GM21528 (cell line): ENCODE measurements around the gene ZCCHC24.

ENCODE experiments used
- ATAC-seq: cut with Tn5 transposase; IDR thresholded peaks from one replicate; pipeline ENCODE4 v1.9.1; 2021; ENCODE audit warnings: mild to moderate bottlenecking, moderate library complexity; ENCODE audit not compliant: unreplicated experiment, low FRiP score

Gene ZCCHC24

DNA sequence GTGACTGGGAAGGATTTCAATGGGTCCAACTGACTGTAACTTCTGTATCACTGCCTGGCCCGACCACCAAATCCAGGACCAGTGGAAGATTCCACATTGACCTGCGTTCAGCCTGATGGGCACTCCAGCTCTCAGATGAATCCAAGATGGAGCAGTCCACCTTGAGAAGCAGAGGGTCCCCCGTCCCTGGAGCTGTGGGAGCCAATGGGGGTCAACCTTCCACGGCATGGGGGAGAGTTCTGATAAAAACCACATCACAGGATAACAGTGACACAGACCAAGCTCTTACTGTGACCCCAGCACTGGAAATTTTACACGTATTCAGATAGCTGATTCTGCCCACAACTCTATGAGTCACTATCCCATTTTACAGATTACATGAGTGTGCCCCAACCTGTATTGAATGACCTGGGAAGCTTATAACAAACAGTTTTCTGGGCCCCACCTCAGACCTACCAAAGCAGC, 11.2 kb downstream of the ZCCHC24 start:
- ATAC-seq = no peak

DNA sequence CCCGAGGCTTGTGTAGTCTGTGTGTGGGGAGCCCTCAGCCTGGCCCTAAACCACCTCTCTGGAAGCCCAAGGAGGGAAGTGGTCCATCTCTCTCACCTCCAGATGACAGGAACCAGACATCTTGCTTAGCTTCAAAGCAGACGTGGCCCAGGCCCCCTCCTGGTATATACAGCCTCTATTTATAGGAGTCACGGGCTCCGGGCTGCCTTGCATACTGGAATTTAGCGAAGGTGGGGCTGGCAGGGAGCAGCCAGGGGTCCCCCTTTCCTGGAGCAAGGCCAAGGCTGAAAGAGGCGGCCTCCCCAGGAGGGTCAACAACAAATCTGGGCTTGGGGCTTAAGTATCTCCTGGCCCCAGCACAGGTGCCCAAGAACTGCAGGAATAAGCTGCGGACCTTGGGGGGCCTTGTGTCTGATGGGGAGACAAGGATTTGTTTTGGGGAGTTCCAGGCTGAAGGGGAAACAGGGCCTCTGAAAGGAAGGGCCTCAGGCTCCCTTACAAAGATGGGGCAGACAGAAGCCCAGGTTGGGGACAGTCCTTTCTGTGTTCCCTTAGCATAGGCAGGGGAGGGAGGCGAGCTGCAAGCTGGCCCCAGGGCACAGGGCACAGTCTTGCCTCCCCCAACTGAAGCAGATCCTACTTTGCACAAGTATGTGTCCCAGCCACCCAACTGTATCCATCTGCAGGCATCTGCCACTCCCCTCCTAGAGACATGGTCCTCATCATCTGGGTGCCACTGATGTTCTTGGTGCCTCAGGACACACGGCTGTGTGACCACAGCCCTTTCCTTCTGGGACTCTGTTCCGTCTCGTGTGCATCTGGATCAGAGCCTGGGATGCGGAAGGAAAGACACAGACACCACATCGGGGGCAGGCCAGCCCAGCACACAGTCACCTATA, 11.9 kb downstream of the ZCCHC24 start:
- ATAC-seq = no peak

DNA sequence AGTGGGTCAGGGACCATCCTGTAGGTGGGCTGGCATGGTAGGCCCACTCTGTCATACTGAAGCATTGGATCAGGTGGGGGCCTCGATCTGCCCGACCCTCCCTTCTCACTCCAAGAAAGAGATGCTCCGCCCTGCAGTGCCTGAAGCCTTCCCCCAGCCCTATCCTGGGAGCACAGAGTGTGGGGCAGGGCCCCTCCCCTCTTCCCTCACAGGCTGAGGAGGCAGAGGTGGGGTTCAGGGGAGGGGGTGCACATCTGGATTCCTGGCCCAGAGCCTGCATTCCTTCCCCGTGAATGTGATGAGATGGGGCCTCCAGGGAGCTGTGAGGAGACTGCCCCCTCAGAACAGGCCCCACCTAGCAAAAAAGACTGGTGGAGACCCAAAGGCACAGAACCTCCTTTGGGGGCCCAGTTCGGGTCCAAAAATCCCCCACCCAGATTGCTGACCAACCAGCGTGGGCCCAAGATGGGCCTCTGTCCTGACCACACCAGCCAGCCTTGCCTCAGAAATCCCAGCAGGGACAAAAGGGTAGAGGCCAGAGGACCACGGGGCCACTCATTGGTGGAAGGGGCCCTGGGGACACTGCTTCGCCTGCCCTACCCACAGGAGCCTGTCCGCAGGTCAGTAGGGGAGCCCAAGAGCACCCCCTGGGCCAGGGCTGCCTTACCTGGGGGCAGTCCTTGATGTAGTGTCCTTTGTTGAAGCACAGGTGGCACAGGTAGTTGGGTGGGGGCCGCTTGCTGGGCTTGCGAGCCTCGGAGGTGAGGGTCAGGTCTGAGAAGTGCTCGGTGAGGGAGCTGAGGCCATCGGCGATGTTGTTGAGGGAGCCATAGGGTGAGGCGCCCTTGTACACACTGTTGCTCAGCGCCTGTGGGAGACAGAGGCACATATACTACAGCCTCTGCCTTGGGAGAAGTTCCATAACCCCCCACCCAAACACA, 13.3 kb downstream of the ZCCHC24 start:
- no peak for ATAC-seq

DNA sequence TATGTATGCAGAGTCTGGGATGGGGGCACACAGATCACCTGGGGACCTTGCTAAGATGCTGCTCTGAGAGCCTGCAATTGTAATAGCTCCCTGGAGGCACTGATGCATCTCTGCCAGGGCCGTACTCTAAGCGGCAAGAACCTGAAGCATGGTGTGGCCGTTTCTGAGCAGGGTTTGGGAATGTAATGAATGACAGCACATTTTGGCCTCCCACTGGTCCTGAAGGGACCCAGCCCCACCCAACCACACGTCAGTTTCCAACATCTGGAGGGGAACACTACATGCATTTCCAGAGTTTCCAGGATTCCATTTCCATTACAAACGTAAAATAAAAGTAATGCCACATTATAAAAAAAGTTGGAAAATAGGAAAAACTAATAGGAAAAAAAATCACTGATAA, 14.0 kb downstream of the ZCCHC24 start:
- ATAC-seq = no peak

DNA sequence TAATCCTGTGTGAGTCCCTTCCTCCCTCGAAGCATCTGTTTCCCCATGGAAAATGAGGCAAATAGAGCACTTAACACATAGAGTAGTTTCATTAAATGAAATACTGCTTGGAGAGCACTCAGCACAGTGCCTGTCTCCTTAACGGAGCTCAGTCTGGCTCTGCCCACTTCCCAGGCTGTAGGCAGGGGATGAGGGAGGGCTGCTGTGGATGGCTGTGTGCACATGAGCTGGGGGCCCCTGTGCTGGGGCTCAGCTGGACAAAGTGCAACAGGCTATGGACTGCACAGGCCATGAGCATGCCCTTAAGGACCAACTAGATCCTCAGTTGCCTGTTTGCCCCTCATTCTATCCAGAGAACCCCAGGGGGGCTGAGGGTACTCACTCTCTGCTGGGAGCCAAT, 14.5 kb downstream of the ZCCHC24 start:
- ATAC-seq = no peak

DNA sequence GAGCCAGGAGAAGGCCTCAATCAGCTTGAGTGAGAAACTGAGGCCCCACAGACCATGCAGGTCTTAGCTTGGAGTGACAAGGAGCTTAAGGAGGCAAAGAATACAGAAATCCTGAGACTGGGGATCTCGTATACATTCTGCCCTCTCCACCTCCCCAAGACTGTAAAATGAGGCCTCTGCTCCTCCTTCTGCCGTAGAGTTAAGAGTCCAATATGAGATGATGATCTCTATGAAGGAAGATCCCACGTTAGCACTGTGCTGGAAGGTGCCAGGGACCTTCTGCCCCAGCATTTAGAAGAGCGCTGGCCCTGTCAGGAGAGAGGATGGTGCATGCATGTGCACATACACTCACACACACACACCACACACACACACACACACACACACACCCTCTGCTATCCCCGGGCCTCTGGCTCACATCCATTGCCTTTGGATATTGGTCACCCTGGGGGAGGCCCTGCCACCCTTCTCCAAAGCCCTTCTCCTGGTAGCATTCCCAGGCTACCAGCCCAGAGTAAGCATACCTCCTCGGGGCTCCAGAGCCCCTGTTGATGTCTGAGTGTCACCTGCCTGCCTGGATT, 15.0 kb downstream of the ZCCHC24 start:
- no peak for ATAC-seq

DNA sequence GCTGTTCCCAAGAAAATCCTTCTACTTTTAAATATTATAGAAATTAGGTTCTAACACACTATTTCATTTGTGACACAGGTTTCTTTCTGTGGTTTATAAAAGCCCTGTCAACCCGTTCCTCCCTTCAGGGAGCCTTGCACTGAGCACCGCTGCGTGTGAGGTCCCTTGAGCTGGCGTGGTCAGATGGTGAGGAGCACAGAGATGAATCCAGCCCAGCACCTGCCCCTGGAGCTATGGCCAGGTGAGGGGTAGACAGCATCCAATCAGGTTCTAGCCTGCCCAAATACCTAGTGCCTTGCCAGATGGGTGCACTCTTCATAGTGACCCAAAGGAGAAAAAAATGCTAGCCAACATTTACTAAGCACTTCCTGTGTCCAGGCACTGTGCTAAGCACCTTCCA, 15.7 kb downstream of the ZCCHC24 start:
- ATAC-seq = no peak

DNA sequence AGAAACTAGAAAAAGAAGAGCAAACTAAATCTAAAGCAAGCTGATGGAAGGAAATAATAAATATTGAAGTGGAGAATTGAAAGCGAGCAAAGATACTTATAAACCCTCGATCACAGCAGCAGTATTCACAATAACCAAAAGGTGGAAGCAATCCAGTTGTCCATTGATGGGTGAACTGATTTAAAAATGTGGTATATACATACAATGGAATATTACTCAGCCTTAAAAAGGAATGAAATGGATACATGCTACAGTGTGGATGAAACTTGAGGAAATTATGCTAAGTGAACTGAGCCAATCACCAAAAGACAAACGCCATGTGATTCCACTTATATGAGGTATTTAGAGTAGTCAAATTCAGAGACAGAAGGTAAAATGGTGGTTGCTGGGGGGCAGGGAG, 17.5 kb downstream of the ZCCHC24 start:
- no peak for ATAC-seq

DNA sequence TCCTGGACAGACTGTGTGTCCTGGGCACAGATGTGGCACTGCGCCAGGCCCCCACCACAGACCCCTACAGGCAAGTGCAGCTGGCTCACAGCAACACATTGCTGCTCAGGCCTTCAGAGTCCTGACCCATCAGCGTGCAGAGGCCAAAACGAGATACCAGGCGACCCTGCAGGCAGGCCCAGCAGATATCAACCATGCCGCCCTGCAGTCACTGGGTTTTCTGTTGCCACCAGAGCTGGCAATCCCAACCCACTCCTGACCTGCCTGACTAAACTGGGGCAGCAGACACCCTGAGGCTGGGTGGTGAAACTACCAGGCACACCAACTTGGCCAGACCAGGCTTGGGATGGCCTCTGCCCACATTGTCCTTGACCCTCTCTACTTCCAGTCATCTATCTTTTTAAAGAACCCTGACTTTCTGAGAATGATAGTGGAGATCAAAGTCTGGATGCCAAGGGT, 20.3 kb downstream of the ZCCHC24 start:
- ATAC-seq = no peak

DNA sequence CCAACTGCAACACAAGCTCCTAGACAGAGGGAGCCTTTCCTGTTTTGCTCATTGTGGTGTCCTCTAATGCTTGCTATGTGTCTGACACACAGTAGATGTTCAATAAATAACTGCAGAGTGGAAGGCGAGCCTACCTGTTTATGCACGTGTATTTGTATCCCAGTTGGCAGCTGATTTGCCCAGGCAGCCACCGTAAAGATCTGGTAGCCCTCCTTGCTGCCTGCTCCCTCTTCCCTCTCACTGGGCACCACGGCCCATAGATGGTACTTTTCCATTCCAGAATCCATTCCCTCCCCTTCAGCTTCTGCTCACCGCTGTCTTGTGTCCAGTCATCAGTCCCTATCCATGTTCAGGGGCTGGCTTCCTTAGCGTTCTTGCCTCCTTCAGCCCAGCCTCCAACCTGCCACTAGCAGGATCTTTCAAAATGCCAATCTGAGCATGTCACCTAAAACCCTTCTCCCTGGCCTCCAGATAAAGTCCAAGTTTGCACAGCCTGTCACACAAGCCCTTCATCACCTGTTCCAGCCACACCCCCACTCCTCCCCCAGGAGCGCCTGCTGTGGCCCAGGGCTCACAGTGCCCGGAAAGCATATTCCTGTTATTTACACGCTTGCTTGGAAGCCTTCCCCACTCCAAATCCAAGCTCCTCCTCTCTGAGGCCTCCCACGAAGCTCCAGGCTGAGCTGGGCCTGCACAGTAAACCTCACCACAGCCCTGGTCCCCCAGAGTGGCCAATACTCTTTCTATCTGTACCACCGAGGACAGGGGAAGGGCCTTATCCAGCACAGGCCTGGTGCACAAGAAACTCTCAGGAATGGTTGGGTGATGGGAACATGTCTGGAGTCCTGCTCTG, 21.0 kb downstream of the ZCCHC24 start:
- no peak for ATAC-seq

DNA sequence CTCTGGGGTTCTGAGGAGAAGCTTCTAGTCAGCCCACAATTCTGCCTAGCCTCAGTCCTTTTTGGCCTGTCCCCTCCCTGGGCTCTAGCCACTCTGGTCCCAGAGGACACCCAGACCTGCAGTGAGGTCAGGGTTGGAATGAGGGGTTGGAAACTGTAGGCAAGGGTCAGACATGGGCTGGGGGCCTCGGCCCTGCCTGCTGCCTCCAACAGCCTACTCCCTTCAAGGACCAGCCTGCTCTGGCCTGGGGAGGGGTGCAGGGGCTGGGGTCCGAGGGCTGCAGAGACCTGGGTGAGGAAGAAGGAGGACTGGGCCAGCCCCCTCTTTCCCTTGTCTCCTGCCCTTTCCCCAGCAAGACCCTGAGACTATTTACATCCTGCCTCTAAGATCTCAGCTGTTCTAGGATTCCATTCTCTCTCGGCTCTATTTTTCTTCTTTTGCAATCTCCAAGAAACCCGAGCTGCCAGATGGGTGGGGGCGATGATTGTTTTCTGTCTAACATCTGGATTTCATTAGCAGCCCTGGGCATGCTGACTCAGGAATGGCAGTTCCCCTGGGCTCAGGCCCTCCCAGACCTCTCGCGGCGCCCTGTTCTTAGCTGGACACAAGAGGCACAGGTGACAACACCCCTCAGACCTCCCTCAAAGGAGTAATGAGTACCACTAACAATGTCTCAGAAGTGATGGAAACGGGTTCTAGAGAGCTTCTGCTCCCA, 23.1 kb downstream of the ZCCHC24 start:
- no peak for ATAC-seq

DNA sequence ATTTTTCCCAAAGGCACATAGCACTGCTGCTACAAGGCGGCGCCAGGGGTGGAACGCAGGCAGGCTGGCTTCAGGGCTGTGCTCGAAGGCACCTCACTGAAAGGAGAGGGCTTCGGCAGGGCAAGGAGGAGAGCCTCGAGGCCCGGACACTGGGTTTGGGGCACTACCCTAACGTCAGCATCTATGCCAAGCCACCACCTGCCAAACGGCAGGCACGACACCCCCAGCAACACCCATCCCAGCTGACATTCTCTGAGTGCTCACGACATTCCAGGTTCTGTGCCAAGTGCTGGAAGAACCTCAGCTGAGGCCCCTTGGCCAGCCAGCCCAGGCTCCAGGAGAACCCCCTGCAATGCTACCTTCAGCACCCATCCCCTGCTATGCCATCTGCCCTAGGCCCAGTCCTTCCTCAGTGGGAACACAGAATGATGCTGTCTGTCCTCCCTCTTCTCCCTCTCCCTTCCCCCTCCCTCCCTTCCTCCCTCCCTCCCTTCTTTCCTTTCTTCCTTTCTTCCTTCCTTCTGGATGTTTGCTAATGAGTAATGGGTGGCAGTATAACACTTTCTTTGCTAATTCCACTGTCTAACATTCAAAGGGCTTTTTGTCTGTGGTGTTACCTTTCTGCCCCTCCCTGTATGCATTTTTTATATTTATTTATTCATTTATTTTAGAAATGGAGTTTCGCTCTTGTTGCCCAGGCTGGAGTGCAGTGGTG, 24.3 kb downstream of the ZCCHC24 start:
- no peak for ATAC-seq

DNA sequence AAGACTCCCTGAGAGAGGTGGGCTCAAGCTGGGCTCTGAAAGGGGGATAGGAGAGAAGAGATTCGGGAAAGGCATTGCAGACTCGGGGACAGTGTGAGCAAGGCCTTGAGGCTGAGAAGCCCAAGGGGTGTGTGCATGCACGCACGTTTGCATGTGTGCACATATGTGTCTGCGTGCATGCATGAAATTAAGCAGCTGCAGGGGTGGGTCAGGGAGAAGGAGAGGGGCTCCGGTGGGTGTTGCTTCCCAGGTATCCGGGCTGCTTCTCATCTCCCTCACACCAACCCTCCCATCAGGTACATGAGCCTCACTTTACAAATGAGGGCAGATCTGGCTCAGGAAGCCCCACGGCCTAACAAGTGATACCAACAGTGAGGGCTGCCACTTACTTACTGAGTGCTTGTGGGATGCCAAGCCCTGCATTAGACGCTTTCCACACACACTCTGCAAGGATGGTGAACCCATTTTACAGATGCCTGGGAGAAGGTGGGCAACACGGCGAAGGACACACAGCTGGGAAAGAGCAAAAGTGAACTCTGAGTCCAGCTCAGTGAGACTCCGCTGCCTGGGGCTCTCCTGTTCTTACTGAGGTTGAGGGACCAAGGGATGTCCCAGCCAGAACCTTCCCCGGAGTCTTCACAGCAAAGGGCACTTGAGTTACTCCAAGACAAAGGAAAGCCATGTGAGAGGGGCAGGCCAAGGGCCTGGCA, 26.4 kb downstream of the ZCCHC24 start:
- no peak for ATAC-seq

DNA sequence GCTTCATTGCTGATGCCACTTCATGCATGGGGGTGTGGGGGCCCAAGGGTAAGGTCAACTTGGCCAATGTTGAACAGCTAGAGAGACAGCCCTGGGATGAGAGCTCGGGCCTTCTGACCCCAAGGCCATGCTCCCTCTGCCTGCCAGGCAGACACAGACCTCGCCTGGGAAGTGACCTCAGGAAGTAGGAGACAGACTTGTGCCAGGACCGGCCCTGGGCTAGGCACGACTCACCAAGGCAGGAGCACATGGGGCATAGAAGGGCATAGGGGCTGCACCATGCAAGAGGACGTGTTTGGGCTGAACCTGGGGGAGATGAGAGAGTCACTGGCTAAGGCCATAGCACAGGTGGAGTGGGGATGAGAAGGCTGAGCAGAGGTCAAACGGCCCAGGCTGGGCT, 27.1 kb downstream of the ZCCHC24 start:
- no peak for ATAC-seq

DNA sequence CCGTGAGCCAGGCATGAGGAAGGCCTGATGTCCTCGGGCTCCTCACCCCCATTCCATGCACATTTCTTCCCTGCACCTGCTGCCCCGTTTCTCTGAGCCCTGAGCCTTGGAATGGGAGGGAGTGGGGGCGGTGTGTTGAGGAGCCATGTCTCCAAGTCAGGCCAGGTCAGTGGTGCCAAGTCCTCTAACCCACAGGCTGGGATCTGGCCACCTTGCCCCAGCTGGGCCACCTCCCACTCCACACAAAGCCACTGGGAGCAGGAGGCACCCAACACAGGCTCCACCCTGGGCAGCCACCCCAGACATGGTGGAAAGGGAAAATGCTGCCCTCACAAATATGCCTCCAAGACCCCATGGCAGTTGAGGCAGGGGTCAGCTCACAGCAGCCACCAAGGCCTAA, 27.7 kb downstream of the ZCCHC24 start:
- no peak for ATAC-seq

DNA sequence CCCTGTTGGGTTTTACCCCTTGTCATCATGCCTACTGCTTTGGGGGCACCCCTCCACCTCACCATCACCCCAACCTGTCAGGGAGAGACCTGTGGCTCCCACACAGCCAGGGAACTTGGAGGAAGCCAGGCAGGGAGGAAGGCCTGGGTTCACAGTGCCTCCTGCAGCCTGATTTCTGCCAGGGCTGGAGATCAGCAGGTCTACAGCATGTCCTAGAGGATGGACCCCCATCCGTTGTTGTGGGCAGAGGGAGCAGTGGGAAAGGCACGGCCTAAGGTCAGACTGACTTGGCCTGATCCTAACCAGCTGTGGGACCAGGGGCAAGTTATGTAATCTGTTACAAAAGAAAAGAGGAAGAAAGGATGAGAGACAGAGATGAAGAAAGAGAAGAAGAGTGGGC, 28.2 kb downstream of the ZCCHC24 start:
- ATAC-seq = no peak

DNA sequence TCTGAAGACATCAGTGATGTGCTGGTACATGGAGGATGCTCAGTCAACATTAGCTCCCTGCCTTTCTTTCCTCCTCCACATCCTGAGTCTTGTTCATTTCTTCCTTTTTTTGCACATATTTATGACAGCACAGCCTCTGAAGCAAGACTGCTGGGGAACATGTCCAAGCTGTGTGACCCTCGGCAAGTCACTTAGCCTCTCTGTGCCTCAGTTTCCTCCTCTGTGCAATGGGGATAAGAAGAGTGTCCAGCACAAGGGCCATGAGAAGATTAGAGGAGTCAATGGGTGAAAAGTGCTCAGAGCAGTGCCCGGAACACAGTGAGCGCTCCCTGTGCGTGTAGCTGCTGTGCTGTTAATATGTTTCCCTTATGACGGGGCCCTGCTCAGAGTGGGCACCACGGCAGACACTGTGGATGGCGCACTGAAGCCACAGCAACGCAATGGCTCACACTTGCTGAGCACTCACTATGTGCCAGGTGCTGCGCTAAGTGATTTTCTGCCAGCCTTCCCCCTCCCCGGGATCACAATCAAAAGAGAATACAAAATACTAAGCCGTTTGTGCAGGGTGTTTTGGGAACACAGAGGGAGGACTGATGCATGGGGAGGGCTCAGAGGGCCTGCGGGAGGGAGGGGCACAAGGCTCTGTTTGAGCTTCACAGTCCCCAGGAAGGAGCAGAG, 28.7 kb downstream of the ZCCHC24 start:
- ATAC-seq = no peak
